Lower lobe of right lung (tissue), 2 donors: ENCODE measurements around the gene LGR4. TPM values are rescaled to one million over a fixed set of nuclear protein-coding genes. Genes with fewer than 3 reads are reported as not detected.

Source experiments
- ATAC-seq, 2 donors: fragments of 200-7000 bp; cut with Tn5 transposase; one replicate each; pipeline ENCODE4 v1.9.1; 2020 to 2022; ENCODE audit warnings: mild to moderate bottlenecking in 2 of 2, moderate library complexity in 2 of 2
- DNase-seq: peaks from one replicate; pipeline ENCODE4 v3.0.0-alpha.2; 2020
- H3K27ac ChIP-seq: fragments of 200-600 bp; one replicate; pipeline ENCODE4 v1.8.0; 2022
- H3K27me3 ChIP-seq: fragments of 200-600 bp; one replicate; pipeline ENCODE4 v1.8.0; 2022; ENCODE audit warnings: low read depth
- H3K36me3 ChIP-seq: fragments of 200-600 bp; one replicate; pipeline ENCODE4 v1.8.0; 2022; ENCODE audit warnings: mild to moderate bottlenecking
- H3K4me1 ChIP-seq: fragments of 200-600 bp; one replicate; pipeline ENCODE4 v1.8.0; 2022
- H3K4me3 ChIP-seq: fragments of 200-600 bp; one replicate; pipeline ENCODE4 v1.8.0; 2022; ENCODE audit warnings: mild to moderate bottlenecking
- H3K9me3 ChIP-seq: fragments of 200-600 bp; one replicate; pipeline ENCODE4 v1.8.0; 2022
- CTCF ChIP-seq: fragments of 200-600 bp; IDR thresholded peaks from one replicate; pipeline ENCODE4 v1.8.0; 2022; ENCODE audit warnings: antibody characterized with exemption, mild to moderate bottlenecking
- intact Hi-C: fragments of 100-400 bp; cut with DNase I; formaldehyde crosslinking; loops from one replicate; pipeline ENCODE4 v1.11.0; 2022
- total RNA-seq: library from RNA; stranded (reverse); fragmentation: NEBNext Ultra II Directional; extraction: Animal tissue kit (Norgen Biotek cat#: 25700); gene quantifications from one replicate; pipeline ENCODE4 v1.2.1, GENCODE V29; 2021
- donor health status: DM: no; HTN: yes; CAD: no; lungs with severe emphysema.

Gene LGR4
- total RNA-seq, 1 donor from 2014 or later, result 7.5 TPM

GRCh38 chr11:27482793-27483192, 10.2 kb upstream of the LGR4 start:
- Histone ChIP-seq H3K9me3 (no peaks in the 10 kb centered on the region), H3K4me1 (no peaks in the 10 kb centered on the region), H3K27ac (no peak overlapping the region), H3K27me3 (no peaks in the 10 kb centered on the region), H3K36me3 (no peaks in the 10 kb centered on the region), H3K4me3 (no peak overlapping the region)
- ATAC-seq (no peak), DNase-seq (no peak)
- no peak for TF ChIP-seq CTCF
- intact Hi-C loops, result no loop called here

GRCh38 chr11:27481992-27482391, 9.4 kb upstream of the LGR4 start:
- no peaks in the 10 kb centered on the region for H3K4me1 ChIP-seq
- TF ChIP-seq CTCF, result no peak
- no peaks in the 10 kb centered on the region for H3K36me3 ChIP-seq
- H3K4me3 ChIP-seq, result no peak overlapping the region
- DNase-seq (no peak), ATAC-seq (no peak)
- H3K27ac ChIP-seq, result no peak overlapping the region
- no peaks in the 10 kb centered on the region for H3K9me3 ChIP-seq
- no peaks in the 10 kb centered on the region for H3K27me3 ChIP-seq
- intact Hi-C loops, result no loop called here

GRCh38 chr11:27477831-27478230, 5.2 kb upstream of the LGR4 start:
- no peak for TF ChIP-seq CTCF
- Histone ChIP-seq H3K9me3 (no peaks in the 10 kb centered on the region), H3K4me1 (no peaks in the 10 kb centered on the region), H3K4me3 (no peak overlapping the region), H3K27me3 (no peaks in the 10 kb centered on the region), H3K27ac (no peak overlapping the region), H3K36me3 (no peaks in the 10 kb centered on the region)
- ATAC-seq (no peak), DNase-seq (no peak)
- intact Hi-C loops, result no loop called here

GRCh38 chr11:27477243-27477642, 4.7 kb upstream of the LGR4 start:
- no peaks in the 10 kb centered on the region for H3K27me3 ChIP-seq
- ATAC-seq, result no peak
- H3K36me3 ChIP-seq, result no peaks in the 10 kb centered on the region
- intact Hi-C loops, result no loop called here
- TF ChIP-seq CTCF, result no peak
- H3K4me1 ChIP-seq, result no peaks in the 10 kb centered on the region
- no peak overlapping the region for H3K4me3 ChIP-seq
- H3K9me3 ChIP-seq, result no peaks in the 10 kb centered on the region
- no peak overlapping the region for H3K27ac ChIP-seq
- no peak for DNase-seq

GRCh38 chr11:27475622-27476021, 3.0 kb upstream of the LGR4 start:
- Histone ChIP-seq H3K36me3 (no peaks in the 10 kb centered on the region), H3K4me1 (peaks cover 10% of the 10 kb centered on the region), H3K4me3 (no peak overlapping the region), H3K27me3 (peaks cover 12% of the 10 kb centered on the region), H3K27ac (no peak overlapping the region), H3K9me3 (no peaks in the 10 kb centered on the region)
- no peak for TF ChIP-seq CTCF
- no peak for DNase-seq
- no peak for ATAC-seq
- intact Hi-C loops, result no loop called here

- ATAC-seq (no peak), DNase-seq (no peak)
- H3K9me3 ChIP-seq, result no peaks in the 10 kb centered on the region
- H3K27ac ChIP-seq, result no peak overlapping the region
- peaks cover 24% of the 10 kb centered on the region for H3K4me1 ChIP-seq
- H3K27me3 ChIP-seq, result peaks cover 13% of the 10 kb centered on the region
- H3K36me3 ChIP-seq, result no peaks in the 10 kb centered on the region
- intact Hi-C loops, result no loop called here
- peak overlapping the region; percentile 6 for H3K4me3 ChIP-seq
- TF ChIP-seq CTCF, result no peak
Measured at GRCh38 chr11:27473017-27473406, 422 bp upstream of the LGR4 start.
